ENCODE results near the gene CYGB. TPM values are rescaled to one million over a fixed set of nuclear protein-coding genes. Genes with fewer than 3 reads are reported as not detected.

CYGB gene
- total RNA-seq, 4 donors from 2014 or later, result 2.8 to 18.2 (median 10.4) TPM

DNA sequence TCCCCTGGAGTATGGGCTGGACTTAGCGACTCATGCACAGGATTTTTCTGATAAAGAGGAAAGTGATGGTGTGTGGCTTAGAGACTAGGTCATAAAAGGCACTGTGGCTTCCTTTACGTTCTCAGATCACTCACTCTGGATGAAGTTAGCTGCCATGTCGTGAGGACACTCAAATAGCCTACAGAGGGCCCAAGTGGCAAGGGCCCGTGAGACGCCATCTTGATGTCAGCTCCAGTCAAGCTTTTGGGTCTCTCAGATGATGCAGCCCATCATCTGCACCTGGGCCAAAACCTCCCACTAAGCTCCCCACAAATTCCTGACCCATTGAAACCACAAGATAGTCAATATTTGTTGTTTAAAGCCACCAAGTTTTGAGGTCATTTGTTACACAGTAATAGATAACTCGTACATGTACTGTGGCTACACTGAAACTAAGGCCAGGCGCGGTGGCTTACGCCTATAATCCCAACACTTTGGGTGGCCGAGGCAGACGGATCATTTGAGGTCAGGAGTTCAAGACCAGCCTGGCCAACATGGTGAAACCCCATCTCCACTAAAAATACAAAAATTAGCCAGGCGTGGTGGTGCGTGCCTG, 33.5 kb upstream of the CYGB start:
- H3K36me3 ChIP-seq, result peaks cover 34% of the 10 kb centered on the region
- no peaks in the 10 kb centered on the region for H3K27me3 ChIP-seq
- H3K9me3 ChIP-seq, result no peaks in the 10 kb centered on the region
- H3K27ac ChIP-seq, result no peak overlapping the region
- H3K4me3 ChIP-seq, result no peak overlapping the region
- 97% methylated on average over 13 of the region's 13 CpGs for WGBS
- H3K4me1 ChIP-seq, result peaks cover 32% of the 10 kb centered on the region
- TF ChIP-seq EP300 (IDR thresholded peaks at IDR 0.05) (no peak), POLR2A (IDR thresholded peaks at IDR 0.05) (no peak), POLR2AphosphoS5 (IDR thresholded peaks at IDR 0.05) (no peak)
- TF ChIP-seq, protein P1, sequence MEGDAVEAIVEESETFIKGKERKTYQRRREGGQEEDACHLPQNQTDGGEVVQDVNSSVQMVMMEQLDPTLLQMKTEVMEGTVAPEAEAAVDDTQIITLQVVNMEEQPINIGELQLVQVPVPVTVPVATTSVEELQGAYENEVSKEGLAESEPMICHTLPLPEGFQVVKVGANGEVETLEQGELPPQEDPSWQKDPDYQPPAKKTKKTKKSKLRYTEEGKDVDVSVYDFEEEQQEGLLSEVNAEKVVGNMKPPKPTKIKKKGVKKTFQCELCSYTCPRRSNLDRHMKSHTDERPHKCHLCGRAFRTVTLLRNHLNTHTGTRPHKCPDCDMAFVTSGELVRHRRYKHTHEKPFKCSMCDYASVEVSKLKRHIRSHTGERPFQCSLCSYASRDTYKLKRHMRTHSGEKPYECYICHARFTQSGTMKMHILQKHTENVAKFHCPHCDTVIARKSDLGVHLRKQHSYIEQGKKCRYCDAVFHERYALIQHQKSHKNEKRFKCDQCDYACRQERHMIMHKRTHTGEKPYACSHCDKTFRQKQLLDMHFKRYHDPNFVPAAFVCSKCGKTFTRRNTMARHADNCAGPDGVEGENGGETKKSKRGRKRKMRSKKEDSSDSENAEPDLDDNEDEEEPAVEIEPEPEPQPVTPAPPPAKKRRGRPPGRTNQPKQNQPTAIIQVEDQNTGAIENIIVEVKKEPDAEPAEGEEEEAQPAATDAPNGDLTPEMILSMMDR (IDR thresholded peaks at IDR 0.05), result no peak
- DNase-seq (ENCODE audit: low spot score in 2 of 2), result no peak

DNA sequence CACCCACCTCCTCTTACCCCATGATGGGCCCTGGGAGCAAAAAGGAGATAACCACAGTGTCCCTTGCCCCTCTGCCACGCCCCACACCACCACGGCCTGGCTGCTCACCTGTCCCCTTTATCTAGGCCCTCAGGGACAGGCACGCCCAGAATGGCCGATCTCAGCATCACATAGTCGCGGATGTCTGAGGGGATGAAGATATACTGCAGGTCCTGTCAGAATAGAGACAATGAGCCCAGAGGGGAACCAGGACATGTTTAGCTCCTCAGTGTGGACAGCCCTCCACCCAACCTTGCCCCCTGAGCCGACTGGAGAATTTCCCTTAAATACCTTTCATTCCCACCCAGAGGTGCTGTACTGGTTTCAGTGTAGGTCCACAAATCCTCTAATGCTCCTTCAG, 32.9 kb upstream of the CYGB start:
- Histone ChIP-seq H3K36me3 (peaks cover 39% of the 10 kb centered on the region), H3K27ac (no peak overlapping the region), H3K27me3 (no peaks in the 10 kb centered on the region), H3K4me3 (no peak overlapping the region), H3K4me1 (peaks cover 32% of the 10 kb centered on the region), H3K9me3 (no peaks in the 10 kb centered on the region)
- DNase-seq (ENCODE audit: low spot score in 2 of 2), result no peak
- 81% methylated on average over 7 of the region's 7 CpGs for WGBS
- TF ChIP-seq POLR2AphosphoS5 (IDR thresholded peaks at IDR 0.05), result no peak
- TF ChIP-seq, protein P1 (IDR thresholded peaks at IDR 0.05), result no peak
- TF ChIP-seq EP300 (IDR thresholded peaks at IDR 0.05), result no peak
- TF ChIP-seq POLR2A (IDR thresholded peaks at IDR 0.05), result no peak

DNA sequence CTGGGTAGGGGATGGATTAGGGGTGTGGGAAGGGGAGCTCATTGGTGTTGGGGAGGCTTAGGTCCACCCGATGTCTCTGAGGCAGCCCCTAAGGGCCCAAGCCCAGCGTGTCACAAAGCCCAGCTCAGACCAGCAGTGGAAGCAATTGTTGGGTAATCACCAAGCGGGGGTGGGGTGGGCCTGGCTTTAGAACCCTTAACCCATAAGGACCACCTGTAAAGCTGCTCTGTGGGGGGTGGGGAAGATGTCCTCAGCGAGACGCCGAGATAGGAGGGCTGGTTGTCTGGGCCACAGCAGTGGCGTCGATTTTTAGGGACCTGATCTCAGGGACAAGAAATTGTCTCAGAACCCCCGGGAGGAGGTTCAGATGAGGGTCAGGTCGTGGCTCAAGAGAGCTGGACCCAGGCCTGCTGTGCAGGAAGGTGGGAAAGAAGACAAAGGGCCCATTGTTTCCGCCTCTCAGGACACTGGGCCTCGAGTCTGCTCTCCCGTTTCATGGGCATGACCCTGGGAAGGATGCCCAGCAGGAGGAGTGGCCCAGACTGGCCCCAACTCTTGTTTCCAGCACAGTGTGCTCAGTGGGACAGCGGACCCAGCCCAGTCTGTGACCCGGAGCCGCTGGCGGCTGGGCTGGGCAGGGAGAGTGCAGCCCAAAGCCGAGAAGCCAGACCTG, 32.2 kb upstream of the CYGB start:
- H3K27me3 ChIP-seq, result no peaks in the 10 kb centered on the region
- H3K27ac ChIP-seq, result no peak overlapping the region
- 63% methylated on average over 14 of the region's 18 CpGs for WGBS
- peaks cover 45% of the 10 kb centered on the region for H3K36me3 ChIP-seq
- no peak for TF ChIP-seq POLR2AphosphoS5 (IDR thresholded peaks at IDR 0.05)
- no peak for TF ChIP-seq EP300 (IDR thresholded peaks at IDR 0.05)
- TF ChIP-seq, protein P1 (IDR thresholded peaks at IDR 0.05), result no peak
- TF ChIP-seq POLR2A (IDR thresholded peaks at IDR 0.05), result no peak
- H3K4me1 ChIP-seq, result peaks cover 32% of the 10 kb centered on the region
- no peaks in the 10 kb centered on the region for H3K9me3 ChIP-seq
- DNase-seq (ENCODE audit: low spot score in 2 of 2), result no peak
- no peak overlapping the region for H3K4me3 ChIP-seq

DNA sequence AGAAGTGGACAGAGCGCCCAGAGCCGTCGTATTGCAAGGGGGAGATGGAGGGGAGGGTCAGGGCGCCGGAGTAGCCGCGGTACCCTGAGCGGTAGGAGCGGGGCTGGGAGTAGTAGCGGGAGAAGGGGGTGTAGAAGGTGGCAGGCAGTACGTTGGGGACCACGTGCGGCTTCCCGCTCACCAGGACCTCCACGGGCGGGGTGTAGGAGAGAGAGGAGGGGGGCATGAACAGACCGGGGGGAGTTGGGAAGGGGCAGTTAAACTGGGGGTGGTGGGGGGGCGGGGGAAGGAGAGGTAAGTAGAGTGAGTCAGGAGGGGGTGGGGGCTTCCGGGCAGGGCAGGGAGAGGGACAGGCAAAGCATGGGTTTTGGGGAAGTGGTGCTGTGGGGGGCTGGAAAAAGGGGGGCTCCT, 31.3 kb upstream of the CYGB start:
- TF ChIP-seq, protein P1 (IDR thresholded peaks at IDR 0.05), result no peak
- H3K27me3 ChIP-seq, result no peaks in the 10 kb centered on the region
- H3K4me1 ChIP-seq, result peaks cover 32% of the 10 kb centered on the region
- peaks cover 44% of the 10 kb centered on the region for H3K36me3 ChIP-seq
- no peak overlapping the region for H3K27ac ChIP-seq
- no peak for DNase-seq (ENCODE audit: low spot score in 2 of 2)
- WGBS, result 24% methylated on average over 17 of the region's 19 CpGs
- no peak overlapping the region for H3K4me3 ChIP-seq
- H3K9me3 ChIP-seq, result no peaks in the 10 kb centered on the region

DNA sequence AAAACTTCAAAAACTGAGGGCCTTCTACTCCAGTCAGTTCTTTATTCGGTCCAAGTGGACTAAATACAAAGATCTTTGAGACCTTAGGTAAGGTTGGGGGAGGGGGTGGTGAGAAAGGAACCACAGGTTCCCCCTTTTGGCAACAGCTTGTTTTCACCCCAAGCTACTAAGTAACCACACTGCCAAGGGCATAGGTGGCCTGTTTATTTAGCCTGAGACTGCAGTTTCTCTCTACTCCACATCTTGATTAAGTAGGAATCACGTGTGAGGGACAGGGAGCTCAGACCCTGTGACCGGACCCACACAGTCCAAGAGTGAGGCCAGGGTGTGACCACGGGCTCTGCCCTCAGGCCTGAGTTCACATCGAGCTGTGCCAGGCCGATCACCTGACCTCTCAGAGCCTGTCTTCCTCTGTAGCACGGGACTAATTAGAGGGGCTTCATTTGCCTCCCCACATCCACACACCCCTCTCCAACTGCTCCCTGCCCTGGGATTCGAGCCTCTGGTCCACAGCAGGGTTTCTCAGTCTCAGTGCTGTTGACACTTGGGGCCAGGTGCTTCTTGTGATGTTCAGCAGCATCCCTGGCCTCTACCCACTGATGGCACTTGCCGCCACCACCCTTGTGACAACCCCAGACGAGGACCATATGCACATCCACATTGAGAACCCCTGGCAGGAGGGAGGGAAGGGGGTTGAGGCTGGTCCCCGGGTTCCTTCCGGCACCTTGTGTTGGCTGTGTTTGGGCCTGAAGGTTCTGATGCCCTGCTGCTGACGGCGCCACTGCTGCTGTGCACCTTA, 30.3 kb upstream of the CYGB start:
- DNase-seq (ENCODE audit: low spot score in 2 of 2), result no peak
- H3K4me1 ChIP-seq, result peaks cover 34% of the 10 kb centered on the region
- TF ChIP-seq POLR2AphosphoS5 (IDR thresholded peaks at IDR 0.05), result peak in 1 of 3 donors; percentile 23
- TF ChIP-seq, protein P1 (IDR thresholded peaks at IDR 0.05), result no peak
- TF ChIP-seq POLR2A (IDR thresholded peaks at IDR 0.05), result no peak
- TF ChIP-seq EP300 (IDR thresholded peaks at IDR 0.05), result no peak

More for the DNA sequence above, 30.3 kb upstream of the CYGB start:
- Histone ChIP-seq H3K4me3 (no peak overlapping the region), H3K36me3 (peaks cover 41% of the 10 kb centered on the region), H3K27me3 (no peaks in the 10 kb centered on the region), H3K9me3 (no peaks in the 10 kb centered on the region), H3K27ac (no peak overlapping the region)
- WGBS, result 43% methylated on average over 13 of the region's 14 CpGs
